GM12873 (cell line): ENCODE results near the gene PROX2.

Experiments used
- CTCF ChIP-seq: IDR thresholded peaks from 2 replicates; pipeline ENCODE4 v1.5.1; 2012; ENCODE audit warnings: low read depth, mild to moderate bottlenecking, moderate library complexity, low read length, control low read depth; ENCODE audit not compliant: insufficient read depth; ENCODE audit errors: missing control alignments

PROX2 gene

GRCh38 chr14:74826574-74826973, 49.4 kb downstream of the PROX2 start:
- no peak for TF ChIP-seq CTCF
